BJ (cell line): ENCODE data around the gene RBMX. TPM values are rescaled to one million over a fixed set of nuclear protein-coding genes. Genes with fewer than 3 reads are reported as not detected.
"Not testable (repeated sequence)": the region's sequence is repeated elsewhere in the genome, so short reads cannot be mapped to it uniquely, and the experiment has no call there.

Experiments used
- CTCF ChIA-PET: fragments of 350-600 bp; formaldehyde crosslinking; extraction: SDS; loops from one replicate; lab custom pipeline; 2021; ENCODE audit warnings: antibody characterized with exemption, inconsistent platforms; lab: Yijun Ruan, JAX
- POLR2A ChIA-PET: fragments of 300-600 bp; sonication (Branson Sonifier 250); formaldehyde crosslinking; extraction: SDS; loops from one replicate; lab custom pipeline; 2021; ENCODE audit warnings: antibody characterized with exemption; lab: Charles Lee
- DNase-seq: peaks from one replicate; pipeline ENCODE4 v3.0.0-alpha.2; 2011; ENCODE audit warnings: low read depth
- H3K27me3 ChIP-seq: 2 replicates; pipeline ENCODE4 v1.6.0; 2011; ENCODE audit warnings: low read length; ENCODE audit not compliant: control insufficient read depth, insufficient read depth
- H3K36me3 ChIP-seq: 2 replicates; pipeline ENCODE4 v1.5.1; 2011; ENCODE audit warnings: low read length; ENCODE audit not compliant: control insufficient read depth, insufficient read depth
- H3K4me3 ChIP-seq: 2 replicates; pipeline ENCODE4 v1.5.1; 2011; ENCODE audit warnings: low read depth, mild to moderate bottlenecking, control low read depth, low read length
- CTCF ChIP-seq: IDR thresholded peaks from 2 replicates; pipeline ENCODE4 v1.5.1; 2011; ENCODE audit warnings: low read depth, mild to moderate bottlenecking, control low read depth, inconsistent platforms, low read length, moderate library complexity; ENCODE audit not compliant: insufficient read depth
- polyA plus RNA-seq: library from polyadenylated mRNA; depleted of rRNA; stranded (reverse); fragments of >200 nt; gene quantifications from 2 replicates; pipeline ENCODE4 v1.2.3, GENCODE V29; 2011

RBMX gene
- polyA plus RNA-seq, 1 experiment: 73.5 TPM

GRCh38 chrX:136880003-136880451 lies 498 bp downstream of the RBMX start:
- TF ChIP-seq CTCF: no peak

DNA sequence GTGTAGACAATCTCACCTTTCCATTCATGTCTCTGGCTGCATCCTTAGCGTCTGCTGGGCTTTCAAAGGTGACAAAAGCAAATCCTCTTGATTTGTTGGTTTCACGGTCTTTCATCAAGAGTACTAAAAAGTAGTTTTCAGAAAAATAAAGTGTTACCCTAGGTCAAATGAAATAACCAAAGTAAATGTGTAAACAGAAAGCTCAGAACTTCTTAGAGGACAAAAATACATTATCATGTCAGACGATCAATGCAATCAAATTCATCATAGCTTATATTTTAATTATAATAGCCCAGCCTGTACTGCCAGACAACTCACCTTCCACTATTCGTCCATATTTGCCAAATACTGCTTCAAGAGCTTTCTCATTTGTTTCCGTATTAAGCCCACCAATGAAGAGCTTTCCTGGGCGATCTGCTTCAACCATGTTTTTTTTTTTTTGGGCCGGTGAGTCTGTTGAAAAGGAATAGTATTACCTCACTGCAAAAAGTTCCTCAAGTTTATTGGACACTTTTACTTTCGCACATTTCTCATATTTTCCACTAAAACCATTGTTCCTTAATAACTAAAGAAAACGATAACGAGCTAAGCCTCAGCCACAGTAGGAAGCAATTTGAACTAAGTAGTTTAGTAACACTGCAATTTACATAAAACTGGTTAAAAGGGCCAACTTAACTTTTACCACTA lies 1.4 kb downstream of the RBMX start:
- ChIA-PET CTCF (interaction anchor here (1.3 kb wide), 1 partner anchor 47 kb away, joined by 6 read pairs; no protein-coding TSS in a partner anchor), POLR2A (interaction anchor here (0.6 kb wide), 1 partner anchor 30 kb away, joined by 5 read pairs; no protein-coding TSS in a partner anchor)
- H3K4me3 ChIP-seq: peak overlapping the region; percentile 77
- no peaks in the 10 kb centered on the region for H3K27me3 ChIP-seq
- DNase-seq: no peak
- peaks cover 4% of the 10 kb centered on the region for H3K36me3 ChIP-seq
- TF ChIP-seq CTCF: no peak

More at GRCh38 chrX:136880003-136880451, 498 bp downstream of the RBMX start:
- ChIA-PET CTCF (no interaction called here), POLR2A (no interaction called here)
- no peaks in the 10 kb centered on the region for H3K27me3 ChIP-seq
- H3K4me3 ChIP-seq: peak overlapping the region; percentile 77
- DNase-seq: no peak
- peaks cover 2% of the 10 kb centered on the region for H3K36me3 ChIP-seq

- H3K4me3 ChIP-seq: peak overlapping the region; percentile 77; the same call in 1 of the 2 replicates
- POLR2A ChIA-PET: no interaction called here
- no peak for DNase-seq
- H3K27me3 ChIP-seq: no peaks in the 10 kb centered on the region
- peaks cover 4% of the 10 kb centered on the region for H3K36me3 ChIP-seq
- CTCF ChIA-PET: interaction anchor here (1.3 kb wide), 1 partner anchor 47 kb away, joined by 6 read pairs; no protein-coding TSS in a partner anchor
- TF ChIP-seq CTCF: no peak
Observed at GRCh38 chrX:136878423-136878822, 2.1 kb downstream of the RBMX start.

DNA sequence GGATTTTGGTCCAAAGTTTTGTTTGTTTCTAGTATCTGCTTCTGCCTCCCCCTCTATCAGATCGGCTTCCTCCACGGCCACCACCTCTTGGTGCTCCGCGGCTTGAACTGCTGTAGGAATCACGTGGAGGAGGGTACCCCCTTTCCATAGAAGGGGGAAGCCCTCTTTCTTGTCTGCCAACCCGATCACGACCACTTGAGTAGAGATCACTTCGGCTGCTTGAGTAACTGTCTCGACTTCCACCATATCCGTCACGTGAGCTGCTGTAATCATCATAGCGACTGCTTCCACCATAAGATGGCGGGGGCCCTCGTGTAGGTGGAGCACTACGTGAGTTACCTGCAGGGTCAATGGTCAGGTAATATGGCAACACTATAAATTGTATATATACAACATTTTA lies 6.4 kb downstream of the RBMX start:
- CTCF ChIA-PET, H3K36me3 ChIP-seq, POLR2A ChIA-PET: not testable (repeated sequence)

DNA sequence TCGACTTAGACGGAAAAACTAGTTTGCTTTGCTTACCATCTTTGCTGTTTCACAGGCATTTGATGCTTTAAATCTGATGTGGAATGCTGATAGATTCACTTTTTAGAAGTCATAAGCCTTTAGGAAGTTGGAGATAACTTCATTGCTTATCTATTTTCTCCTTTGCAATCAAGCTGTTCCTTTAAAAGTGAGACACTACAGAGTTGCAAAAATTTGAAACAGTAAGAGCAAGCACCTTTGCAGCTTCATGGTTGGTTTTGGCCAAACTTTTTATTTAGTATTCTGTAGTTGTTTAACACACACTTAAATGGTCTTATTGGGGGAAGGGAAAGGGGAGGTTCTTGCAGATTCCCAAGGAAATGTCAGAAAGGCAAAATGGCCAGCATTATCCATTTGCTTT lies 7.3 kb downstream of the RBMX start:
- H3K36me3 ChIP-seq, CTCF ChIA-PET, DNase-seq, POLR2A ChIA-PET, H3K27me3 ChIP-seq, H3K4me3 ChIP-seq: not testable (repeated sequence)

More for the DNA sequence above, 6.4 kb downstream of the RBMX start:
- not testable (repeated sequence) for H3K4me3 ChIP-seq, DNase-seq, H3K27me3 ChIP-seq

GRCh38 chrX:136872091-136872700 lies 8.3 kb downstream of the RBMX start:
- Histone ChIP-seq H3K4me3 (no peak overlapping the region), H3K27me3 (no peaks in the 10 kb centered on the region), H3K36me3 (peaks cover 2% of the 10 kb centered on the region)
- CTCF ChIA-PET: interaction anchor here (0.7 kb wide), 1 partner anchor 162 kb away, joined by 3 read pairs; no protein-coding TSS in a partner anchor
- POLR2A ChIA-PET: no interaction called here
- no peak for DNase-seq
- TF ChIP-seq CTCF: no peak
